IPS-15b (cell line): Measurements from ENCODE around the gene ELOVL6.

Source experiments
- H3K27me3 ChIP-seq: one replicate; pipeline ENCODE4 v1.6.1; 2013; ENCODE audit warnings: low read length; ENCODE audit not compliant: control insufficient read depth, insufficient read depth
- H3K36me3 ChIP-seq: one replicate; pipeline ENCODE4 v1.6.1; 2013; ENCODE audit warnings: low read length; ENCODE audit not compliant: control insufficient read depth, insufficient read depth
- H3K4me1 ChIP-seq: one replicate; pipeline ENCODE4 v1.6.1; 2013; ENCODE audit warnings: mild to moderate bottlenecking, low read length; ENCODE audit not compliant: control insufficient read depth, insufficient read depth
- H3K4me3 ChIP-seq: one replicate; pipeline ENCODE4 v1.5.1; 2013; ENCODE audit warnings: low read depth, low read length
- H3K9ac ChIP-seq: one replicate; pipeline ENCODE4 v1.6.1; 2013; ENCODE audit warnings: low read depth, mild to moderate bottlenecking, low read length
- H3K9me3 ChIP-seq: one replicate; pipeline ENCODE4 v1.6.1; 2013; ENCODE audit warnings: mild to moderate bottlenecking, low read length; ENCODE audit not compliant: control insufficient read depth, insufficient read depth

ELOVL6 gene

DNA sequence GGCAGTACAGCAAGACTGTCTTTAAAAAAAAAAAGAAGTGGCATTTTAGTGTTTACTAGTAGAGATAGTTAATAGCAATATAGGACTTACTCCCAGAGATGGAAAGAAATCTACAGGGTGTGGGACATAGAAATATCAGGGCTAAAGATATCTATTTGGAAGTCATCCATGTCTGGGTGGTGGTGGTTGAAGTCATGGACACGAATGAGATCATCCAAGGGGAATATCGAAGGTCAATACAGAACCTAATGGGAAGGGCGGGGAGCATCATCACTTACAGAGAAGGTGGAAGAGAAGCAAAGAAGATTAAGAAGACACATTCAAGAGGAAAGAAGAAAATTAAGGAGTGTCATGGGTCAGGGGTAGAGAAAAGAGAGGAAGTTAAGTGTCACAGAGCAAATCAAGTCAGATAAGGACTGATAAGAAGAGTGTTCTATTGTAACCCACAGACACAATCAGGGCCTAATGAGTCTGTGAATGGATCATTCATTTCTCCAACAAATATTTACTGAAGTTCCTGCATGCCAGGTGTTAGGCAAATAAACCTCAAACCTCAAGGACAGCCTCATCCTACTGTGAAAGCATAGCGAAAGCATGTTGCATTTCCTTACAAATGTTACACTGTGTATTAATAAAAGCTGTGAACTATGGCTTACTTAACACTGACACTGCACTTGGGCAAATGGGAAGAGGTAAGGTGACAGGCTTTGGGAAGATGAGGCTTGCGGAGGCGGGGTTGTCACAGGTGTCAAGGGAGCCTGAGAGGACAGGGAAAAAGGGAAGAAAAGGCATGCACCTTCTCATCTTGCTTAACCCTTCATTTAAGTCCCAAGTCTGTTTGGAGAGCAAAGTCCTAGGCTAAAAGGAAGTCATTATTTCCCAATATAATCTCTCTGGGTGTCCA lies 65.3 kb downstream of the ELOVL6 start:
- H3K4me3 ChIP-seq = no peak overlapping the region
- H3K4me1 ChIP-seq = peaks cover 9% of the 10 kb centered on the region
- H3K9ac ChIP-seq = no peak overlapping the region
- H3K9me3 ChIP-seq = no peaks in the 10 kb centered on the region
- no peaks in the 10 kb centered on the region for H3K36me3 ChIP-seq
- H3K27me3 ChIP-seq = no peaks in the 10 kb centered on the region

- Histone ChIP-seq H3K27me3 (no peaks in the 10 kb centered on the region), H3K9ac (no peak overlapping the region), H3K9me3 (no peaks in the 10 kb centered on the region), H3K4me3 (no peak overlapping the region), H3K36me3 (no peaks in the 10 kb centered on the region), H3K4me1 (peaks cover 9% of the 10 kb centered on the region)
Observed at GRCh38 chr4:110131916-110132315, 66.5 kb downstream of the ELOVL6 start.

GRCh38 chr4:110130576-110131358 lies 67.6 kb downstream of the ELOVL6 start:
- H3K4me1 ChIP-seq = peaks cover 9% of the 10 kb centered on the region
- no peak overlapping the region for H3K9ac ChIP-seq
- H3K27me3 ChIP-seq = no peaks in the 10 kb centered on the region
- H3K4me3 ChIP-seq = no peak overlapping the region
- no peaks in the 10 kb centered on the region for H3K36me3 ChIP-seq
- H3K9me3 ChIP-seq = no peaks in the 10 kb centered on the region

DNA sequence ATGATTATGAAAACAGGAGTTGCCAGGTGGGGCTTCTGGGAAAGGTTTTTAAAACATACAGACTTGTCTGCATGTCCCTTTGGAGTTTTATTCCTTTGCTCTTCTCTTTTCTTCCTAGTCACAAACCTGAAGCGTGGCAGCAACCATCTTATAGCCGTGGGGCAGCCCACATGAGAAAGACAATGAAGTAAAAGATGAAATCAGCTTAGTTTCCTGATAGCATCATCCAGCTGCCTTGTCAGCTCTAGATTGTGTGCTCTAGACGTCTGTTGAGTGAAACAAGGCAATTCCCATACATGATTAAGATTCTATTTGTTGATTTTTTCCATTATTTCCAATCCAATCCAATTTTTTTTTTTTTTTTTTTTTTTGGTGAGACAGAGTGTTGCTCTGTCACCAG lies 68.9 kb downstream of the ELOVL6 start:
- no peak overlapping the region for H3K9ac ChIP-seq
- peaks cover 3% of the 10 kb centered on the region for H3K4me1 ChIP-seq
- no peaks in the 10 kb centered on the region for H3K36me3 ChIP-seq
- H3K9me3 ChIP-seq = no peaks in the 10 kb centered on the region
- H3K4me3 ChIP-seq = no peak overlapping the region
- no peaks in the 10 kb centered on the region for H3K27me3 ChIP-seq

DNA sequence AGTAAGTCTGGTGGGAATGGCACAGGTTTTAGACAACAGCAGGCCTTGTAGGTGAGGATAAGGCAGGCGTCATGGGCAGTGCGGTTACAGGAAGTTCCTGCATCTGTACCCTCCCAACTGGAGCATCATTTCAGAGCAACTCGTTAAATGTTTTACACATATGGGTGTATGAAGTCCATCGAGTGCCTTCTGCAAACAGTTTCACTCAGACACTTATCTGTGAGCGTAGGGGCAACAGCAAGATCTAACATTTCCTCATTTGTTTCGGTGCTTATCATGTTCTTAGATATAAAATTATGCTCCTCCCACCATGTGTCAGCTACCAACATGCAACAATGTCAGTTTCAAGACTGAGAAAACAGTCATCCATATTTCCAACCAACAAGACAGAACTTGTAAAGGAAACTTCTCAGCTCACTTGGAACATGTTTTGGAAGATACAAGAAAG lies 69.9 kb downstream of the ELOVL6 start:
- Histone ChIP-seq H3K9me3 (no peaks in the 10 kb centered on the region), H3K36me3 (no peaks in the 10 kb centered on the region), H3K4me3 (no peak overlapping the region), H3K4me1 (peaks cover 3% of the 10 kb centered on the region), H3K27me3 (no peaks in the 10 kb centered on the region), H3K9ac (no peak overlapping the region)

DNA sequence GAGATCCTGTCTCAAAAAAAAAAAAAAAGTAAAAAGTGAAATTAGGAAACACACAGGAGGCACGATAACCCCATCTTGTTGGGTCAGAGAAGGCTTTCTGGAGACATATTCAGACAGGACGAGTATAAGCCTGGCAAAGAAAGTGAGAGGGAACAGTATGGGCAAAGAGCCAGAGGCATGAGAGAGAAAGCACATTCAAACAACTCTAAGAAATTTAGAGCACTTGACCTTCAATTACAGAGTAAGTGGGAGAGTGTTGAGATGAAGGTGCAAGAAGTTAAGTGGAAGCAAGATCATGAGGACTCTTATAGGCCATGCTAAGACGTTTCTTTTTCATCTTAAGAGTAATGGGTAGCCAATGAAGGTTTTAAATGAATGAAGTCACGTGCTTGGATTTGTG lies 70.4 kb downstream of the ELOVL6 start:
- H3K27me3 ChIP-seq = no peaks in the 10 kb centered on the region
- H3K36me3 ChIP-seq = no peaks in the 10 kb centered on the region
- H3K9me3 ChIP-seq = no peaks in the 10 kb centered on the region
- no peak overlapping the region for H3K4me3 ChIP-seq
- H3K4me1 ChIP-seq = peaks cover 3% of the 10 kb centered on the region
- no peak overlapping the region for H3K9ac ChIP-seq

- Histone ChIP-seq H3K4me1 (no peaks in the 10 kb centered on the region), H3K4me3 (no peak overlapping the region), H3K9ac (no peak overlapping the region), H3K27me3 (no peaks in the 10 kb centered on the region), H3K9me3 (no peaks in the 10 kb centered on the region), H3K36me3 (no peaks in the 10 kb centered on the region)
Observed at GRCh38 chr4:110124711-110125110, 73.7 kb downstream of the ELOVL6 start.

- H3K9ac ChIP-seq = no peak overlapping the region
- no peaks in the 10 kb centered on the region for H3K4me1 ChIP-seq
- H3K4me3 ChIP-seq = no peak overlapping the region
- no peaks in the 10 kb centered on the region for H3K27me3 ChIP-seq
- H3K9me3 ChIP-seq = no peaks in the 10 kb centered on the region
- H3K36me3 ChIP-seq = no peaks in the 10 kb centered on the region
Observed at GRCh38 chr4:110122201-110122600, 76.2 kb downstream of the ELOVL6 start.

- no peak overlapping the region for H3K4me3 ChIP-seq
Observed at GRCh38 chr4:110120506-110120905, 77.9 kb downstream of the ELOVL6 start.

GRCh38 chr4:110119880-110120279 lies 78.5 kb downstream of the ELOVL6 start:
- no peaks in the 10 kb centered on the region for H3K36me3 ChIP-seq
- no peaks in the 10 kb centered on the region for H3K9me3 ChIP-seq
- no peaks in the 10 kb centered on the region for H3K27me3 ChIP-seq
- H3K4me1 ChIP-seq = peaks cover 7% of the 10 kb centered on the region
- no peak overlapping the region for H3K4me3 ChIP-seq
- no peak overlapping the region for H3K9ac ChIP-seq

More at GRCh38 chr4:110120506-110120905, 77.9 kb downstream of the ELOVL6 start:
- Histone ChIP-seq H3K9ac (no peak overlapping the region), H3K27me3 (no peaks in the 10 kb centered on the region), H3K36me3 (no peaks in the 10 kb centered on the region), H3K9me3 (no peaks in the 10 kb centered on the region), H3K4me1 (peaks cover 7% of the 10 kb centered on the region)

DNA sequence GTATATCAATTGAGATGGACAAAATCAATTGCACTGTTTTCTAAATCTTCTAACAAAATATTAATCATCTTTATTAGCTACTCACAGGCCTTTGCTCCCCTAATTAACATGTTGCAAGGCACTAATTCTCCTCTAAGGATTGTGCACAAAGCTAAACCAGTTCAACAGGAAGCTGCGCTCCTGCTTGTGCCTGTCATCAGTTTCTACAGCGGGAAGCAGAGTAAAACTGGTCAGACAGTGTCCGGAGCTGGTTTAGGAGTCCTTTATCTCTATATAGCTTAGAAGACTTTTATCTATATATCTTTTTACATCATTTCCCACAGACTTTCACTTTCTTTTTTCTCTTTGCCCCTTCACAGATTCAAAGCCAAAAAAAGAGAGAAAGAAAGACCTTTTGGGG lies 79.1 kb downstream of the ELOVL6 start:
- Histone ChIP-seq H3K27me3 (no peaks in the 10 kb centered on the region), H3K4me1 (peaks cover 7% of the 10 kb centered on the region), H3K9ac (no peak overlapping the region), H3K36me3 (no peaks in the 10 kb centered on the region), H3K9me3 (no peaks in the 10 kb centered on the region), H3K4me3 (no peak overlapping the region)

GRCh38 chr4:110112056-110112455 lies 86.4 kb downstream of the ELOVL6 start:
- Histone ChIP-seq H3K9me3 (no peaks in the 10 kb centered on the region), H3K4me3 (no peak overlapping the region), H3K4me1 (peaks cover 11% of the 10 kb centered on the region), H3K9ac (no peak overlapping the region), H3K27me3 (no peaks in the 10 kb centered on the region), H3K36me3 (no peaks in the 10 kb centered on the region)
